Aorta (tissue), 5 donors: Measurements from ENCODE around the gene ANAPC5. TPM values are rescaled to one million over a fixed set of nuclear protein-coding genes. Genes with fewer than 3 reads are reported as not detected.

ENCODE experiments used
- ATAC-seq: fragments of 200-7000 bp; cut with Tn5 transposase; one replicate; pipeline ENCODE4 v1.9.1; 2022; ENCODE audit warnings: moderate library complexity; ENCODE audit not compliant: low FRiP score
- DNase-seq, 2 donors: peaks; one replicate each; pipeline ENCODE4 v3.0.0-alpha.2; 2020
- H3K27ac ChIP-seq, 2 donors: one replicate each; pipeline ENCODE4 v1.5.1; 2013; ENCODE audit warnings: low read length in 2 of 2, mild to moderate bottlenecking in 2 of 2, moderate library complexity in 2 of 2, control low read depth in 1 of 2, inconsistent platforms in 1 of 2, low read depth in 1 of 2
- H3K27me3 ChIP-seq, 2 donors: one replicate each; pipeline ENCODE4 v1.6.1; 2013; ENCODE audit warnings: control low read depth in 1 of 2, low read length in 1 of 2, mild to moderate bottlenecking in 1 of 2, moderate library complexity in 1 of 2; ENCODE audit not compliant: insufficient read depth in 2 of 2, control insufficient read depth in 1 of 2
- H3K36me3 ChIP-seq, 2 donors: one replicate each; pipeline ENCODE4 v1.6.1; 2013; ENCODE audit warnings: control low read depth in 1 of 2, low read length in 1 of 2, mild to moderate bottlenecking in 1 of 2; ENCODE audit not compliant: insufficient read depth in 2 of 2, control insufficient read depth in 1 of 2
- H3K4me1 ChIP-seq, 2 donors: one replicate each; pipeline ENCODE4 v1.6.1; 2013; ENCODE audit warnings: low read length in 2 of 2, control low read depth in 1 of 2, mild to moderate bottlenecking in 1 of 2, moderate library complexity in 1 of 2; ENCODE audit not compliant: insufficient read depth in 2 of 2, control insufficient read depth in 1 of 2
- H3K4me3 ChIP-seq, 2 donors: one replicate each; pipeline ENCODE4 v1.5.1; 2013; ENCODE audit warnings: low read length in 2 of 2, control low read depth in 1 of 2, mild to moderate bottlenecking in 1 of 2
- H3K9me3 ChIP-seq: one replicate; pipeline ENCODE4 v1.6.1; 2013; ENCODE audit warnings: mild to moderate bottlenecking, low read length; ENCODE audit not compliant: control insufficient read depth
- WGBS, 2 donors: extraction: QIAGEN DNeasy Blood & Tissue Kit; methylation state at CpG; one replicate each; pipeline ENCODE4 v1.1.7; 2013; 5-methylcytosine and 5-hydroxymethylcytosine counted together
- intact Hi-C, 2 donors: fragments of 100-400 bp; cut with DNase I; formaldehyde crosslinking; loops; one replicate each; pipeline versions ENCODE4 v1.14.2 to v1.15.0; 2022
- polyA plus RNA-seq, 2 donors: library from polyadenylated mRNA; stranded (reverse); fragments of 200-250 nt; gene quantifications; one replicate each; pipeline ENCODE4 v1.2.3, GENCODE V29; 2013
- total RNA-seq, 2 donors: library from RNA; stranded (reverse); fragmentation: NEBNext Ultra II Directional; extraction: Animal tissue kit (Norgen Biotek cat#: 25700); gene quantifications; one replicate each; pipeline ENCODE4 v1.2.1, GENCODE V29; 2021
- donor health status: healthy with polysubstance abuse.
- donor health status: Bipolar disorder and iron deficiency.
- donor health status: DM: no; HTN: no; CAD: no.
- donor health status: DM: no; HTN: no; CAD: no.
- donor health status: DM: yes; HTN: yes; CAD: no.

The ANAPC5 gene
- total and polyA plus RNA-seq, 4 donors, result 46.5 to 255 (median 111) TPM

DNA sequence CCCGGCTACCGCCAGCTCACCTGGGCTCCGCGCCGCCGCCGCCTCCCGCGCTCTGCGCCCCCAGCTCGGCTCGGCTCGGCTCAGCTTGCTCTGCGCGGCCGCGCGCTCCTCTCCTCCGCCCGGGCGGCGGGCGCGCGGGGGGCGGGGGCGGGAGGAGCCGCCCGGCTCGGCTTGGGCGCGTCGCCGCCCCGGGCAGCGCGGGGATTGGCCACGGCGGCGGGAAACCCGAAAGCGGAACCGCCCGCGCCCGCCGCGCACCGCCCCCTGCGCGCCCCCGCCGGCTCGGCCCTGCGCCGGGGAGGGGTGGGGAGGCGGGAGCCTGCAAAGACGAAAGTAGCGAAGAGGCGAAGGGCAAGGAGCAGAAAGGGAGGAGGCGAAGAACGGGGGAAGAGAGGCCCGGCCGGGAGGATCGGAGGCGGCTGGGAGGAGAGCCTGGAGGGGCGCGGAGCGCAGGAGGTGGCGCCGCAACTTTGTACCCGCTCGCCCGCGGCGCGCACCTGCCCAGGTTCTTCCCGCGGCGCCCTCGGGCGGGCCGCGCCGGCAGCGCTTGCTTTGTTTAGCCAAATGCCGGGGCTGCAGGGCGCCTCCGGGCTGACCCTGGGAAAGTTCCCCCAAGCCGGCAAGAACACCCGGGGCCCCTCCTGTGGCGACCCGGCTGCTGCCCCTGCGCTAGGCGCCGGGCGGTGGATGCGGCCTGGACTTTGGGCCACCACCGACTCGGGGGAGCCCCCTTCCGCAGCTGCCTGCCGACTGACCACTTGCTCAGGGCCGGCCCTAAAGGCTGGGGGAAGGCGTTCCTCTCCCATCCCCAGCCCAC, 55.4 kb downstream of the ANAPC5 start, which contains the start of gene CAMKK2:
Gene CAMKK2, minus strand, starts transcription at position 92 of the 817 bp plus-strand sequence. CDS start 22,183 bp downstream, outside the sequence.
- peak; percentile 95 for ATAC-seq
- Histone ChIP-seq H3K27me3 (no peaks in the 10 kb centered on the region), H3K27ac (peak within 1 kb of the TSS in 1 of 2 donors; percentile 29), H3K9me3 (no peaks in the 10 kb centered on the region), H3K4me1 (no peaks in the 10 kb centered on the region), H3K4me3 (peak within 1 kb of the TSS; percentile 91), H3K36me3 (no peaks in the 10 kb centered on the region)
- DNase-seq, result peak; percentile 88 to 94
- intact Hi-C loops, result no loop called here
- WGBS, 2 donors, result 0 to 1% methylated on average over 27 to 104 of the region's 104 CpGs

DNA sequence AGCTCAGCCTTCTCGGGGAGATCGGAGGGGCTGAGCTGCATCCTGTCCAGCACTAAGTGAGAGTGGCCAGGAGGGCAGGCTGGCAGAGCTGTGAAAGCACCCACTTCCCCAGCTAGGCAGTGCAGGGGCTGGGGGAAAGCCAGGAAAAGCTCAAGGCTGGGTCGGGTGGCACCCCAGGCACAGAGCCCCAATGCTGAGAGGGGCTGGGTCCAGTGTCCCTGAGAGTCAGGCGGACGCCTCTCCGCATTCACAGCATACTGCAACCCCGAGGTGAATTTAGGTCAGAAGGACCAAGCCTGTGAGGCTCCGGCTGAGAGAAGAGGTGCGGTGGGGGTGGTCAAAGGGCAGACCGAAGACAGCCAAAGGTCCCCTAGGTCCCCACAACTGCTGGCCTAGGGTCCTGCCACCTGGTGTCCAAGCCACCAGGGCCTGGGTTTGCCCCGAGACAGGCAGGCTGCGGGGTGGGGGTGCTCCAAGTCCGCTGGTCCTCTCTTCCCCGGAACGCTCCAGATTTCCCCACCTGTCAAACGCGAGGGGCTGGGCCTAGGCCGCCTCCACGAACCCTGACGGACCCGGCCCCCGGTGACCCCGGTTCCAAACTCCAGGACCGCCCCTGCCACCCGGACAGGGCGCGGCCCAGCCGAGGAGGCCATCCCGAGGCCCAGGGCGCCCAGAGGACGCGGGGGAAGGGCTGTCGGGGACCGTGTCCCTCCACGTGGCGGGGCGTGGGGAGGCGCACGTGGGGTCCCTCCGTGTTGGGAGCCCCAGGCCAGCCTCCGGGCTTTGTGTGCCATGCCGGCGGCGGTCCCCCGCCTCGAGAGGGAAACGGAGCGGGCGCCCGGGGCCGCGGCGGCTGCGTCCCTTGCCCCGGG, 56.2 kb downstream of the ANAPC5 start:
- Histone ChIP-seq H3K27me3 (no peaks in the 10 kb centered on the region), H3K4me1 (no peaks in the 10 kb centered on the region), H3K27ac (peak overlapping the region in 1 of 2 donors; percentile 29), H3K4me3 (peak overlapping the region; percentile 91), H3K9me3 (no peaks in the 10 kb centered on the region), H3K36me3 (no peaks in the 10 kb centered on the region)
- intact Hi-C loops, result no loop called here
- 0% methylated on average over 29 to 55 of the region's 55 CpGs for WGBS, 2 donors
- ATAC-seq (peak; percentile 62), DNase-seq (peak; percentile 59 to 84)

- 40 to 42% methylated on average over 7 of the region's 7 CpGs for WGBS, 2 donors
- H3K9me3 ChIP-seq, result no peaks in the 10 kb centered on the region
- H3K4me1 ChIP-seq, result no peaks in the 10 kb centered on the region
- no peak for DNase-seq
- no peaks in the 10 kb centered on the region for H3K27me3 ChIP-seq
- H3K4me3 ChIP-seq, result peak overlapping the region in 1 of 2 donors; percentile 91
- no peaks in the 10 kb centered on the region for H3K36me3 ChIP-seq
- H3K27ac ChIP-seq, result no peak overlapping the region
- intact Hi-C loops, result no loop called here
- ATAC-seq, result no peak
Observed at GRCh38 chr12:121295116-121295745, 57.0 kb downstream of the ANAPC5 start.

DNA sequence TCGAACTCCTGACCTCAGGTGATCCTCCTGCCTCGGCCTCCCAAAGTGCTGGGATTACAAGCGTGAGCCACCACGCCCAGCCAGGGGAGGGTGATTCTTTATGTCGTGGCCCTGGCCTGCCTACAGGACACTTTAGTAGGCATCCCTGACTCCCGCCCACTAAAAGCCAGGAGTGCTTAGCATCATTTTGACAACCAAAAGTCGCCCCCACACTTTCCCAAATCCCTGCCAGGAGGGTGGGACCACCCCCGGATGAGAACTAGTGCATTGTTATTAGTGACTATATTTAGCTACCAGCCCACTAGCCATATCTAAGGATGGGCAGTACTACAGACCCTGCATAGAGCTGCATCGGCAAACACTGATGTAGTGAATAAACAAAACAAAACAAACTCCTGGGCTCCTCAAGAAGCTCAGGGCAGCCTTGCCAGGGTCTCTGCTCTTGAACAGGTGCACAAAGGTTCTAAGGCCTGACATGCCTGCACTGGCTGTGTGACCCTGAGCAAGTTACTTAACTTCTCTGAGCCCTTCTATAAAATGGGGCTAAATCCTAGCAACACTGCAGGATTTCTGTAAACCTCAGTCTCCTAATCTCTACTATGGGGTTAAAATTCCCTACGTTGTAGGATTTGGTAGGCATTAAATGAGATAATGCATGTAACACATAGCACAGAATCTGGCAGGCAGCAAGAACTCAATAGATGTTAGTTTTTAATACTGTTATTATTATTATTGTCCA, 57.9 kb downstream of the ANAPC5 start:
- no peak overlapping the region for H3K4me3 ChIP-seq
- DNase-seq, result no peak
- no peaks in the 10 kb centered on the region for H3K36me3 ChIP-seq
- no peaks in the 10 kb centered on the region for H3K27me3 ChIP-seq
- ATAC-seq, result no peak
- WGBS, 2 donors, result 73 to 75% methylated on average over 9 to 10 of the region's 10 CpGs
- H3K9me3 ChIP-seq, result no peaks in the 10 kb centered on the region
- H3K4me1 ChIP-seq, result no peaks in the 10 kb centered on the region
- intact Hi-C loops, result no loop called here
- no peak overlapping the region for H3K27ac ChIP-seq

DNA sequence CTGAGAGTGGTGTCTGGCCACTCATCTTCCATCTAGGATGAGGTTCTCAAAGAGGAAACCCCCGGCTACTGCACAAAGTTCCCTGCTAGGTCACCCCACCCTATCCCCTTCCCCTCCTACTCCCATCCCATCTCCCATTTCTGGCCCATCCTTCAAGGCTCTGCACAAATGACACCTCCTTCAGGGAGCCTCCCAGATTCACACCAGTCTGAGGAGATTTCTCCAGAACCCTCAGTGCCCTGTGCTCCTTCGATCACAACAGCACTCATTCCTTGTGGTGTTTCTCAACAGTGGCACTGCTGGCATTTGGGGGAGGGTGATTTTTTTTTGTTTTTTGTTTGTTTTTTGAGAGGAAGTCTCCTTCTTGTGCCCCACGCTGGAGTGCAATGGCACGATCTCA, 58.6 kb downstream of the ANAPC5 start:
- no peak overlapping the region for H3K4me3 ChIP-seq
- no peaks in the 10 kb centered on the region for H3K36me3 ChIP-seq
- no peak overlapping the region for H3K27ac ChIP-seq
- 91 to 92% methylated on average over 4 of the region's 4 CpGs for WGBS, 2 donors
- no peak for ATAC-seq
- intact Hi-C loops, result no loop called here
- no peaks in the 10 kb centered on the region for H3K9me3 ChIP-seq
- DNase-seq, result no peak
- no peaks in the 10 kb centered on the region for H3K27me3 ChIP-seq
- no peaks in the 10 kb centered on the region for H3K4me1 ChIP-seq

DNA sequence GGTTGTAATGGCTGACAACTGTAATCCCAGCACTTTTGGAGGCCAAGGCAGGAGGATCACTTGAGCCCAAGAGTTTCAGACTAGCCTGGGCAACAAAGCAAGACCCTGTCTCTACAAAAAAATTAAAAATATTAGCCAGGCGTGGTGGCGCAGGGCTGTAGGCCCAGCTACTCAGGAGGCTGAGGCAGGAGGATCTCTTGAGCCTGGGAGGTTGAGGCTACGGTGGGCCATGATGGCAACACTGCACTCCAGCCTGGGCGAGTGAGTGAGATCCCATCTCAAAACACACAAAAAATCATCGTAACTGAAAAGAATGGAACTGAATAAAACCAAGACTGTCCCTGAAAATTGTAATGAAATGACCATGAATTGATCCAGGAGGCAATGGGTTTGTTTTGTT, 61.8 kb downstream of the ANAPC5 start:
- WGBS, 2 donors, result 97% methylated on average over 5 of the region's 5 CpGs

GRCh38 chr12:121289962-121290361, 62.2 kb downstream of the ANAPC5 start:
- DNase-seq (no peak), ATAC-seq (no peak)
- Histone ChIP-seq H3K9me3 (no peaks in the 10 kb centered on the region), H3K27me3 (no peaks in the 10 kb centered on the region), H3K4me1 (no peaks in the 10 kb centered on the region), H3K27ac (no peak overlapping the region), H3K36me3 (no peaks in the 10 kb centered on the region), H3K4me3 (no peak overlapping the region)
- intact Hi-C loops, result no loop called here
- 89% methylated on average over 7 of the region's 7 CpGs for WGBS, 2 donors

More for the DNA sequence above, 61.8 kb downstream of the ANAPC5 start:
- H3K27me3 ChIP-seq, result no peaks in the 10 kb centered on the region
- intact Hi-C loops, result no loop called here
- no peaks in the 10 kb centered on the region for H3K36me3 ChIP-seq
- DNase-seq, result no peak
- H3K27ac ChIP-seq, result no peak overlapping the region
- no peak for ATAC-seq
- H3K4me3 ChIP-seq, result no peak overlapping the region
- H3K4me1 ChIP-seq, result no peaks in the 10 kb centered on the region
- H3K9me3 ChIP-seq, result no peaks in the 10 kb centered on the region

DNA sequence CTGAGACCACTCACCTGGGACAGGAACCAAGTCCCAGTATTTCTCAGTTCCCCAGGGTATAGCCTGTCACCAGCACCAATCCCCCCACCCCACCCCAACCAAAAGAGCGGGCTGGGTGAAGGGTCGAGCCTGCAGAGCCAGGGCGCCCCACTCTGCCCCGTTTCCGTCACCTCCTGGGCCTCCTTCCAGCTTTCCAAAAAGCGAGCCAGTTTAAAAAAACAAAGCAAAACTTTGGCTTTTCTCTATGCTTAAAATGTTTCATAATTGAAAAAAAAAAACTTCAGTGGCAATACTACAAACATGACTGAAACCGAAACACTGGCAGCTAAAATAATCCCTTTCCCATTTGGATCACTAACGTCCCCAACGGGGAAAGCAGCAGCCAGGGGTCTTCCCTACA, 63.2 kb downstream of the ANAPC5 start:
- intact Hi-C loops, result no loop called here
- peak; percentile 61 for ATAC-seq
- H3K4me1 ChIP-seq, result no peaks in the 10 kb centered on the region

More for the DNA sequence above, 63.2 kb downstream of the ANAPC5 start:
- no peaks in the 10 kb centered on the region for H3K27me3 ChIP-seq
- DNase-seq, result peak in 1 of 2 donors; percentile 64
- 2 to 4% methylated on average over 9 of the region's 9 CpGs for WGBS, 2 donors
- no peak overlapping the region for H3K4me3 ChIP-seq
- H3K36me3 ChIP-seq, result no peaks in the 10 kb centered on the region
- no peak overlapping the region for H3K27ac ChIP-seq
- H3K9me3 ChIP-seq, result no peaks in the 10 kb centered on the region
